ENCODE data around the gene ZBTB16.

ZBTB16 gene

DNA sequence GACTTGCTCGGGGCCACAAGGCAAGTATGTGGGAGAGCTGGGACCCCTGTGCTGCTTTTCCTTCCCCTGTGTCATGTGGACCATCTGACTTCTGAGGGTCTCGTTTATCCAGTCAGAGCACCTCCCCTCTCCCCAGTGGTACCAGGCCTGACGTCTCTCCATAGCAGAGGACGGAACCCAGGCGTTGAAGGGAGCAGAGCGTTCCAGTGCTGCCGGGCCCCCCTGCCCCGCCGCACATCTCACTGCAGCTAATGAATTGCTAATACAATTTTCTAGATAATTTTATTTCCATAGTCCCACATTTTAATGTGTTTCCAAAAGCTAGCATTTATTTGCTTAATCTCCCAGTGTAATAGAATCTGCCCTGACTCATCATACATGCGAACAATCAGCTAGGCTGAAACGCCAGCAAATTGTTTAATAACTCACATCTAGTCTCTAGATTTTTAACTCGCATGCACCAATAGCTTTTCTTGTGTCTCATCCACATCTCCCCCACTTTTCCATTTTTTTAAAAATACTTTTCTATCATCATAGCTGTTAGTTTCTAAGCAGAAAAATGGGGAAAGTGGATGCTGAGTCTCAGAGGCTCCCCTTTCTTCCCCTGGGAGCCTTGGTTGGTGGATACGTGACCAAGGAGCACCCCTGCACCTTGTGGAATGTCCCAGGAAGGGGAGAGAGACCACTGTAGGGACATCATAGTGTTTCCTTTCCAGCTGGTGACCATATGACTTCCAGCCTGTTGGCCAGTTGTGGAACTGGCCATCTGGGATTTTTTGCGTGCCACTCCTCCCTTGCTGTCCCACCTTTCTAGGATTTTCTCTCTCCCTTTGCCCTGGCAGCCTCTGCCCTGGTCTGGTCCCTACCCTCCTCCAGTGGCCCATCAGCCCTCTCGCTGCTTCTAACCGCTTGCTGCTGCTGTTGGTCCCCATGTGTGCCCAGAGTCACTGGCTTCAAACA is 178.1 kb downstream of the ZBTB16 start:
- no peak overlapping the region for H3K4me3 ChIP-seq (ENCODE audit: low read depth, low read length)
- no peaks in the 10 kb centered on the region for H3K36me3 ChIP-seq (ENCODE audit: control insufficient read depth, insufficient read depth, low read length)
- H3K9ac ChIP-seq (ENCODE audit: low read depth, low read length) = no peak overlapping the region
- peaks cover 4% of the 10 kb centered on the region; the same call in 1 of the 2 replicates for H3K27me3 ChIP-seq (ENCODE audit: control insufficient read depth, insufficient read depth, low read length)
- no peaks in the 10 kb centered on the region for H3K9me3 ChIP-seq (ENCODE audit: control insufficient read depth, insufficient read depth, low read length)
- H3K4me1 ChIP-seq (ENCODE audit: control insufficient read depth, insufficient read depth, low read length) = peaks cover 8% of the 10 kb centered on the region; the same call in 1 of the 2 replicates
- no peak overlapping the region for H3K27ac ChIP-seq (ENCODE audit: low read depth, low read length)

DNA sequence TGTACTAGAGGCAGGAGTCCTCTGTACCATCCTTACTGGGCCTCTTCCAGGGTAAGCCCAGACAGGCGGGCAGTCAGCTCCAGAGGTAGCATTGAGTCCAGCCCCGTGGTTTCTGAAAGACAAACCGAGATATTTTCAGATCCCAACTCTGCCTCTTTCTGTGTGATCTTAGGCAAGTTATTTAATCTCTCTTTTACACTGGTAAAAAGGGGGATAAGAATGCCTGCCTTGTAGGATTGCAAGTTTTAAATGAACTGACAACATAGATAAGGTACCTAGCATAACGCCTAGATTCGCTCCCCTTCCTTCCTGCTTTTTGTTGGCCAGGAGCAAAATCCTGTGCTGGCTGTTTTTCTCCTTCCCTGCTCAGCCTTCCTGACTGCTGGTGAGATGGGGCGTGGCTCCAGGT is 180.2 kb downstream of the ZBTB16 start:
- H3K9ac ChIP-seq (ENCODE audit: low read depth, low read length) = no peak overlapping the region
- H3K36me3 ChIP-seq (ENCODE audit: control insufficient read depth, insufficient read depth, low read length) = no peaks in the 10 kb centered on the region
- H3K4me3 ChIP-seq (ENCODE audit: low read depth, low read length) = no peak overlapping the region
- no peaks in the 10 kb centered on the region for H3K9me3 ChIP-seq (ENCODE audit: control insufficient read depth, insufficient read depth, low read length)
- no peaks in the 10 kb centered on the region for H3K4me1 ChIP-seq (ENCODE audit: control insufficient read depth, insufficient read depth, low read length)
- no peaks in the 10 kb centered on the region for H3K27me3 ChIP-seq (ENCODE audit: control insufficient read depth, insufficient read depth, low read length)
- no peak overlapping the region for H3K27ac ChIP-seq (ENCODE audit: low read depth, low read length)

GRCh38 chr11:114242032-114242431 is 182.5 kb downstream of the ZBTB16 start:
- no peak overlapping the region for H3K27ac ChIP-seq (ENCODE audit: low read depth, low read length)
- H3K9me3 ChIP-seq (ENCODE audit: control insufficient read depth, insufficient read depth, low read length) = no peaks in the 10 kb centered on the region
- no peaks in the 10 kb centered on the region for H3K4me1 ChIP-seq (ENCODE audit: control insufficient read depth, insufficient read depth, low read length)
- no peak overlapping the region for H3K4me3 ChIP-seq (ENCODE audit: low read depth, low read length)
- H3K27me3 ChIP-seq (ENCODE audit: control insufficient read depth, insufficient read depth, low read length) = no peaks in the 10 kb centered on the region
- H3K36me3 ChIP-seq (ENCODE audit: control insufficient read depth, insufficient read depth, low read length) = no peaks in the 10 kb centered on the region
- H3K9ac ChIP-seq (ENCODE audit: low read depth, low read length) = no peak overlapping the region

DNA sequence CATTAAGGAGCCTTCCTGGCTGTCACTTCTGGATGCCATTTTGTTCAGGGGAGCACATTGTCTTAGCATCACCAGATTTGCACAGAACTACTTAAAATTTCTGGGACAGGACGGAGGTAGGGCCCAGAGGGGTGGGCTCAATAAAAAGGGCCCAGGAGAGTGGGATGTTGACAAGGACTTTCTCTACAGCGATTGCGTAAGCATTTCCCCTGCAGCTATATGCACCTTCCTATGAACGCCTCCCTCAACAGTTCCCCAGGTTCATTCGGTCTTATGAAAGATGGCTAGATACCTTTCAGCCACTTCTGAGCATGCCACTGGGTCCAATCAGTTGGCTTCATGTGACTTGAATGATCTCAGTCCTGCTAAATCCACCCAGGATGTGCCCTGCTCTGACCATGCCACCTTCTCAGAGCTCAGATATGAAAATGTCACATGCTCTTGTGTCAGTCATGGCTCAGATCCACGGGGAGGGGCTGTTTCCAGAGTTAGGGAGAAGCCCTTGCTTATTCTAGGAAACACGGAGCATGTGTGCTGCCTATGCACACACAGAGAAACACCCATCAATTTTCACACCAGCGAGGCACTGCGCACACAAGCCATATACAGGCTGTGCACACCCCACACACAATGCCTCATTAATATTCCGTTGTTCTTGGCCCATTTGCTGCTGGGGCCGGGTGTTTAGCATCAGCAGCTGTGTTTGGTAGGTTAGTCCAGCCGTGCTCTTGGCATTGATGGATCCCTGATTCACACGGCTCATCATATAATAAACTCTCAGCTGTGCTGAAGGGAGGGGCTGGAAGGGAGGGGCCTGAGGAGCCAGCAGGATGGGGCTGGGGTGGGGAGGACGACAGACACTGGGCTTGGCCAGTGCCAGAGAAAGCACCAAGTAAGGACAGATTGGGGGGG is 184.2 kb downstream of the ZBTB16 start:
- no peaks in the 10 kb centered on the region for H3K36me3 ChIP-seq (ENCODE audit: control insufficient read depth, insufficient read depth, low read length)
- no peaks in the 10 kb centered on the region for H3K9me3 ChIP-seq (ENCODE audit: control insufficient read depth, insufficient read depth, low read length)
- H3K9ac ChIP-seq (ENCODE audit: low read depth, low read length) = no peak overlapping the region
- no peak overlapping the region for H3K4me3 ChIP-seq (ENCODE audit: low read depth, low read length)
- no peak overlapping the region for H3K27ac ChIP-seq (ENCODE audit: low read depth, low read length)
- no peaks in the 10 kb centered on the region for H3K27me3 ChIP-seq (ENCODE audit: control insufficient read depth, insufficient read depth, low read length)
- H3K4me1 ChIP-seq (ENCODE audit: control insufficient read depth, insufficient read depth, low read length) = no peaks in the 10 kb centered on the region

GRCh38 chr11:114244726-114245394 is 185.3 kb downstream of the ZBTB16 start:
- Histone ChIP-seq H3K9ac (ENCODE audit: low read depth, low read length) (no peak overlapping the region), H3K9me3 (ENCODE audit: control insufficient read depth, insufficient read depth, low read length) (no peaks in the 10 kb centered on the region), H3K36me3 (ENCODE audit: control insufficient read depth, insufficient read depth, low read length) (no peaks in the 10 kb centered on the region), H3K27ac (ENCODE audit: low read depth, low read length) (no peak overlapping the region), H3K4me1 (ENCODE audit: control insufficient read depth, insufficient read depth, low read length) (no peaks in the 10 kb centered on the region), H3K27me3 (ENCODE audit: control insufficient read depth, insufficient read depth, low read length) (no peaks in the 10 kb centered on the region), H3K4me3 (ENCODE audit: low read depth, low read length) (no peak overlapping the region)

- Histone ChIP-seq H3K9me3 (ENCODE audit: control insufficient read depth, insufficient read depth, low read length) (no peaks in the 10 kb centered on the region), H3K36me3 (ENCODE audit: control insufficient read depth, insufficient read depth, low read length) (no peaks in the 10 kb centered on the region), H3K4me3 (ENCODE audit: low read depth, low read length) (no peak overlapping the region), H3K9ac (ENCODE audit: low read depth, low read length) (no peak overlapping the region), H3K27ac (ENCODE audit: low read depth, low read length) (no peak overlapping the region), H3K27me3 (ENCODE audit: control insufficient read depth, insufficient read depth, low read length) (no peaks in the 10 kb centered on the region), H3K4me1 (ENCODE audit: control insufficient read depth, insufficient read depth, low read length) (no peaks in the 10 kb centered on the region; the same call in 1 of the 2 replicates)
Measured at GRCh38 chr11:114246321-114247069, 187.0 kb downstream of the ZBTB16 start.

- Histone ChIP-seq H3K27me3 (ENCODE audit: control insufficient read depth, insufficient read depth, low read length) (no peaks in the 10 kb centered on the region), H3K36me3 (ENCODE audit: control insufficient read depth, insufficient read depth, low read length) (no peaks in the 10 kb centered on the region), H3K9ac (ENCODE audit: low read depth, low read length) (no peak overlapping the region), H3K9me3 (ENCODE audit: control insufficient read depth, insufficient read depth, low read length) (no peaks in the 10 kb centered on the region), H3K4me3 (ENCODE audit: low read depth, low read length) (no peak overlapping the region), H3K4me1 (ENCODE audit: control insufficient read depth, insufficient read depth, low read length) (no peaks in the 10 kb centered on the region; the same call in 1 of the 2 replicates), H3K27ac (ENCODE audit: low read depth, low read length) (no peak overlapping the region)
Measured at GRCh38 chr11:114247070-114247789, 187.7 kb downstream of the ZBTB16 start.

- Histone ChIP-seq H3K36me3 (ENCODE audit: control insufficient read depth, insufficient read depth, low read length) (no peaks in the 10 kb centered on the region), H3K4me3 (ENCODE audit: low read depth, low read length) (no peak overlapping the region), H3K27me3 (ENCODE audit: control insufficient read depth, insufficient read depth, low read length) (no peaks in the 10 kb centered on the region), H3K9ac (ENCODE audit: low read depth, low read length) (no peak overlapping the region), H3K27ac (ENCODE audit: low read depth, low read length) (no peak overlapping the region), H3K9me3 (ENCODE audit: control insufficient read depth, insufficient read depth, low read length) (no peaks in the 10 kb centered on the region), H3K4me1 (ENCODE audit: control insufficient read depth, insufficient read depth, low read length) (no peaks in the 10 kb centered on the region; the same call in 1 of the 2 replicates)
Measured at GRCh38 chr11:114250180-114250579, 190.7 kb downstream of the ZBTB16 start.

- H3K27ac ChIP-seq (ENCODE audit: low read depth, low read length) = no peak overlapping the region
- no peaks in the 10 kb centered on the region; the same call in 1 of the 2 replicates for H3K27me3 ChIP-seq (ENCODE audit: control insufficient read depth, insufficient read depth, low read length)
- H3K9ac ChIP-seq (ENCODE audit: low read depth, low read length) = no peak overlapping the region
- no peaks in the 10 kb centered on the region; the same call in 1 of the 2 replicates for H3K4me1 ChIP-seq (ENCODE audit: control insufficient read depth, insufficient read depth, low read length)
- H3K4me3 ChIP-seq (ENCODE audit: low read depth, low read length) = no peak overlapping the region
- no peaks in the 10 kb centered on the region for H3K36me3 ChIP-seq (ENCODE audit: control insufficient read depth, insufficient read depth, low read length)
- no peaks in the 10 kb centered on the region for H3K9me3 ChIP-seq (ENCODE audit: control insufficient read depth, insufficient read depth, low read length)
Measured at GRCh38 chr11:114250993-114251814, 191.7 kb downstream of the ZBTB16 start.
